ENCODE data around the gene NDUFS6.
"Not testable (repeated sequence)": the region's sequence is repeated elsewhere in the genome, so short reads cannot be mapped to it uniquely, and the experiment has no call there.

The NDUFS6 gene

DNA sequence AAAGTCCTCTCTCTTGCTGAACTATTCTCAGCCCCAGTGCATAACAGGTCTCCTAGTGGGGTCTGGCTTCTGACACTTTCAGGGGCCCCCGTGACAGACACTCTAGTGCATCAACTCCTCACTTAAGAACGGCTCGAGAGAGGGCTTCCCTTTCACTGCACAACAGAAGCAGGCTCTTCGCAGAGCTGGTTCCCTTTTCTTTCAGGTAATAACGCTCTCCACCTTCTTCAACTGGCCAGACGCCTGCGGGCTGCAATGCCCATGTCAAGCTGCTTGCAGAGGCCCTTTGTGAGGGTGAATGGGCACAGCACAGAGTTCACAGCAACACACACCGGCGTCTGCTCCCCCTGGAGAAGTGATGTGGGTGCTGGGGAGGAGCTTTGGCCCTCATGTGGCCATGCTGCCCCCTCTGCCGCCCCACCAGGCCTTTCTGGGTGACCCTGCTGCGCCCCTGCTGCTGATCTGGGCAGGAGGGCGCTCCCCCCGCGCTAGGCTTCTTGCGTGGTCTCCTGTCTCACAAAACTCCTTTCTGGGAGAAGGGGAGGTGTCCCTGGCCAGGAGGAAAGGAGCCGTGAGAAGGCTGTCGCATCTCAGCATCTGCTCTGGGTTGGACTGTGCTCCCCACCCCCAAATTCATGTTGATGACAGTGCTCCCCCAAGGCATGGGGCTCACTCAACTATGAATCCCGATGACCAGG is 4.0 kb upstream of the NDUFS6 start:
- no peak for DNase-seq (ENCODE audit: low spot score)

GRCh38 chr5:1797855-1798254 is 3.4 kb upstream of the NDUFS6 start:
- no peak for DNase-seq (ENCODE audit: low spot score)

DNA sequence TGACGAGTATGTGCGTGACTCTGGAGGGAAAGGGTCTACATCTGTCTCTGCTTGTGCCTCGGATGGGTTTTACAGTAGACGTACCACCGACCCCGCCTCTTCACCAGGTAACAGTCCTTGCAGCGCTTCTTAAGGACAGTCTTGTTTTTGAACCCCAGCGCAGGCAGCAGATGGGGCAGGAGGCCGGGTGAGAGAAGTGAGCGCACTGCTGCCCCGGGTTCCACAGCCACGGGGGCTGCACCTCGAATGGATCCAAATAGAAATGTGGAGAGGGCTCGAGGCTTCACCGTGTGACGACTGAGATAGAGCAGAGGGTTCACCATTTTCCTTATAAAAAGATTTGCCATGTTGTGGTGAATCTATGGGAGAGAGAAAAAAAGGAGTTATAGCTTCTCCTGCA is 2.6 kb upstream of the NDUFS6 start:
- not testable (repeated sequence) for DNase-seq (ENCODE audit: low spot score)

- DNase-seq (ENCODE audit: low spot score) = no peak
Observed at GRCh38 chr5:1799110-1799601, 2.1 kb upstream of the NDUFS6 start.

DNA sequence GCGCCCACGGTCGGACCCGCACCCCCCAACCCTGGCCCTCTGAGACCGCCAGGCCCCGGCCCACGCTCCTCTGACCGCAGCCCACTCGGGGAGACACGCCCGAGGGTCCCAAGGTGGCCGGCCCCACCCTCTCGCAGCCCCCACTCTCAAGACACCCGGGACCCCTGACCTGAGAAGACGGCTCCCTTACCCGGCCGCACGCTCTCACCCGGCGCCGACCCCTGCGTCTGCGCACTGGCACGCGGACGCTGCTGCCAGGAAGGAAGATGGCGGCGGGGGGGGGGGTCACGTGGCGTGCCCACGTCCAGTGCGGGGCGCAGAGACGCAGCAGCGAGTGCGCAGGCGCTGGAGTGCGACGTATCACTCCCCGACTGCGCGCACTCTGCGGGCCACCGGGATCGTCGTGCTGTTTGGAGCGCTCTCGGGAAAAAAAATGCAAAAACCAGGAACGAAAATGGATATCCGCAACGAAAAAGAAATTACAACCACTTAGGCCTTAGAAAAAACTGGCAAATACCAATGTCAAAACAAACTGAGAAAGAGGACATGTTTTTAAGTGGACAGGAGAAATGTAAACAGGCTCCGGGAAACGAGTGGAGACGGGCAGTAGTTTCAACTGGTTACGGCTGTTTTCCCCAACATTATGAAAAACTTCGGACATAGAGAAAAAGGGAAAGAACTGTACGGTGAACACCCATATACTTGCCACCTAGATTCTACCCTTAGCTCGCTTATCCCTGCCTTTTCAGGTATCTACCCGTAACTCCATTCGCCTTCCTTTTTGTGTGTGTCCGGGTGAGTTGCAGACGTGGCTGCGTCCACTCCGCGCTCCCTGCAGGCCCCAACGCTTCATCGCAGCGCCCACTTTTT is 1.4 kb upstream of the NDUFS6 start, which contains the start of gene MRPL36:
Gene MRPL36 (minus strand): TSS at position 236 of the 870 bp plus-strand sequence. CDS start 902 bp downstream, outside the sequence.
- DNase-seq (ENCODE audit: low spot score) = peak; percentile 94

- DNase-seq (ENCODE audit: low spot score) = peak; percentile 34
Observed at GRCh38 chr5:1800472-1801221, 560 bp upstream of the NDUFS6 start.

- DNase-seq (ENCODE audit: low spot score) = no peak
Observed at GRCh38 chr5:1801967-1802295, 724 bp downstream of the NDUFS6 start.

DNA sequence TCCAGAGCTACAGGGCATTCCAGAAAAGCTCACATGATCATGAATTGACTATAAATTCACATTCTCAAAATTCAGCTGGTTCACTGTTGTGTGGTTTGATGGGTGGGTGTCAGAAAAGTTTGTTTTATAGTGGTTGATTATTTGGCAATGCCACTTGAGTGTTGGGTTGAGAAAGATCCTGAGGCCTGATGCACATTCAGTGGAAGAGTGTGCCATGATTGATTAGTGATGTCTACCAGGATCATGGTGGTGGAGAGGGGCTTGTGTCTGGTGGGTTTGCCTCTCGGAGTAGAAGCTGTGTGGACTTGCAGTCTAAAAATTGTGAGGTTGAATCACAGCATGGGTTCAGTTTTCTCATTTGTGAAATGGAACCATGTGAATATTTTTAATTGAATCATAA is 2.0 kb downstream of the NDUFS6 start:
- no peak for DNase-seq (ENCODE audit: low spot score)

- DNase-seq (ENCODE audit: low spot score) = no peak
Observed at GRCh38 chr5:1804001-1804690, 2.9 kb downstream of the NDUFS6 start.

GRCh38 chr5:1805326-1805725 is 4.1 kb downstream of the NDUFS6 start:
- DNase-seq (ENCODE audit: low spot score) = no peak

- DNase-seq (ENCODE audit: low spot score) = no peak
Observed at GRCh38 chr5:1805736-1806135, 4.5 kb downstream of the NDUFS6 start.

GRCh38 chr5:1806199-1806598 is 5.0 kb downstream of the NDUFS6 start:
- DNase-seq (ENCODE audit: low spot score) = no peak

- no peak for DNase-seq (ENCODE audit: low spot score)
Observed at GRCh38 chr5:1806974-1807373, 5.8 kb downstream of the NDUFS6 start.

GRCh38 chr5:1807451-1808185 is 6.4 kb downstream of the NDUFS6 start:
- DNase-seq (ENCODE audit: low spot score) = no peak

GRCh38 chr5:1808439-1808838 is 7.2 kb downstream of the NDUFS6 start:
- no peak for DNase-seq (ENCODE audit: low spot score)

GRCh38 chr5:1809416-1810035 is 8.3 kb downstream of the NDUFS6 start:
- DNase-seq (ENCODE audit: low spot score) = no peak

- DNase-seq (ENCODE audit: low spot score) = no peak
Observed at GRCh38 chr5:1810581-1811101, 9.4 kb downstream of the NDUFS6 start.

DNA sequence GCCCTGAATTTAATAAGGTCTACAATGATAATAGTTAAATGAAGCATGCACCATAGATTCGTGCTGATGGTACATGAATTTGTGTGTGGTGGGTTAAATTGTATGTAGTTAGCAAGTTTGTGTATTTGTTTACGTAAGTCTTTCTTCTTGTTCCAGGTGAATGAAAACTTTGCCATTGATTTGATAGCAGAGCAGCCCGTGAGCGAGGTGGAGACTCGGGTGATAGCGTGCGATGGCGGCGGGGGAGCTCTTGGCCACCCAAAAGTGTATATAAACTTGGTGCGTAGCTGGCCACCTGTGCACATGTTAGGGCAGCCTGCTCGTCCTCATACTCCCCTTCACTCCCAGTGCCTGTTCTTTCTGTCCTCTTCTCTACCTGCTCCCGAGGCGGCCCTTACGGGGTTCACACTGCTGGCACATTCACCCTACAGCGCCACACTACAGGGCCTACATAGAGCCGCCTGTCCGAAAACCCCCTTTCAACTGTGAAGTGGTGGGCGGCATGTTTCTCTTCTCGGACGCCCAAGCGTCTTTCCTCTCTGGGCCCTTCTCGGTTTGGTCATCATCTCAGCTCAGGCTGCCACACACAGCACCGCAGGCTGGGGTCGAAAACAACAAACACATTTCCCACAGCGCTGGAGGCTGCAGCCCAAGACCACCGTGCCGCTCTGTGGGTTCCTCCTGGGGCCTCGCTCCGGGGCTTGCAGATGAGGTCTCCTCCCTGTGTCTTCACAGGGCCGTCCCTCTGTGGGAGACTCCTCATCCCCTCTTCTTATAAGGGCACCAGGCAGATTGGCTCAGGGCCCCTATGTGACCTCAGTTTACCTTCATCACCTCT is 13.2 kb downstream of the NDUFS6 start:
- DNase-seq (ENCODE audit: low spot score) = no peak

DNA sequence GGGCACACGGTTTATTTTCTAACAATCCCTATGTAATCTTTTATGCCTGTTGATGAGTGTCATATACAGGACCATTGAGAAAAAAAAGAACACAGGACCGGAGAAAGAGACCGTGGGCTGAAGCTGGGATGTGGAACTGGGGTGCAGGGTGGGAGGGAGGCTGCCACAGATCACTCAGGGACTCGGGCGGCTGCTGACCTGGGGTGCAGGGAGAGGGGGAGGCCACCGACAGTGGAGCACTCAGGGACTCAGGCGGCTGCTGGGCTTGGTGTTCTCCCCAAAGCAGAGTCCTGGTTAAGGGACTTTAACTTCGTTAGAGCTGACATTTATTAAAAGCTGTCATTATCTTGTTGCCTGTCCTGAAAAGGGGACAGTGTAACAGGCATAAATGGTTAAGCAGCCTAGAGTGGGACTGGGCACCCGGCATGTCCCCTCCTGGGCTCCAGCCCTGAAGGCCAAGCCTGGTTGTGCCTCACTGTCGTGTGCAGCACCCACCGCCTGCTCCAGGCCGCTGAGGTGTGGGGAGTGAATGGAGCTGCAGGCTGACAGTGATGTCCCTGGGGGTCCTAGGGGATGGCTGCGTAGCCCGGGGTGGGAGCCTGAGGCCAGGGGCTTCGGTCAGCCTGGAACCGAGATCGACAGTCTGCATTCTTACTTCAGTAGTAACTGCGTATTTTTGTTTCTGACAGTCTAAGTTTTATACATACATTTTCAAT is 14.0 kb downstream of the NDUFS6 start:
- DNase-seq (ENCODE audit: low spot score) = no peak

All from CD4-positive, alpha-beta T cell treated with Interleukin-6 at 100 ng/mL for 8 hours (primary cell).